AG09309 (cell line): Measurements from ENCODE around the gene EIF1AD.
"Not testable (repeated sequence)": the region's sequence is repeated elsewhere in the genome, so short reads cannot be mapped to it uniquely, and the experiment has no call there.

Source experiments
- DNase-seq: peaks from one replicate; pipeline ENCODE4 v3.0.0-alpha.2; 2010; ENCODE audit warnings: low read depth
- H3K4me3 ChIP-seq: 2 replicates; pipeline ENCODE4 v1.5.1; 2011; ENCODE audit warnings: mild to moderate bottlenecking, low read depth, low read length, moderate library complexity; ENCODE audit not compliant: control insufficient read depth
- CTCF ChIP-seq: IDR thresholded peaks from 2 replicates; pipeline ENCODE4 v1.5.1; 2011; ENCODE audit warnings: mild to moderate bottlenecking, low read depth, low read length, inconsistent platforms; ENCODE audit not compliant: insufficient read depth, control insufficient read depth; ENCODE audit errors: missing control alignments

Gene EIF1AD

DNA sequence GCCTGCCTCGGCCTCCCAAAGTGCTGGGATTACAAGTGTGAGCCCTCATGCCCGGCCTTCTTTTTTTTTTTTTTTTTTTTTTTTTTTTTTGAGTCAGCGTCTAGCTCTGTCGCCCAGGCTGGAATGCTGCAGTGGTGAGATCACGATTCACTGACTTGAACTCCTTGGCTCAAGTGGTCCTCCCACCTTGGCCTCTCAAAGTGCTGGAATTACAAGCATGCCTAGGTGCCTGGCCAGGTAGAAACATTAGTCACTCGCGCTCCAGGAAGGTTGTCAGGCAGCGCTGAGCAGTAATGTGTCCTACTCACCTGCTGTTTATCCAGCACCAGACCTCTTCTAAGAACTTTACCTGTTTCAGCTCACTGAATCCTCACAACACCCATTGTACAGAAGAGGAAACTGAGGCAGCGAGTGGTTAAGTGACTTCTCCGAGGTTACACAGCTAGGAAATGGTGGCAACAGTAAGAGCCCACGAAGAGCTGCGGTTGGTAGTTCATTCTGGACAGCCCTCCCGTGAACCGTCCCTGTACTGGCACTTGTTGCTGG lies 9.4 kb upstream of the EIF1AD start:
- TF ChIP-seq CTCF: no peak
- no peak overlapping the region for H3K4me3 ChIP-seq
- no peak for DNase-seq

- not testable (repeated sequence) for H3K4me3 ChIP-seq, DNase-seq
Observed at GRCh38 chr11:66010036-66010435, 8.1 kb upstream of the EIF1AD start.

- no peak for TF ChIP-seq CTCF
- no peak for DNase-seq
Observed at GRCh38 chr11:66008468-66009101, 6.6 kb upstream of the EIF1AD start.

DNA sequence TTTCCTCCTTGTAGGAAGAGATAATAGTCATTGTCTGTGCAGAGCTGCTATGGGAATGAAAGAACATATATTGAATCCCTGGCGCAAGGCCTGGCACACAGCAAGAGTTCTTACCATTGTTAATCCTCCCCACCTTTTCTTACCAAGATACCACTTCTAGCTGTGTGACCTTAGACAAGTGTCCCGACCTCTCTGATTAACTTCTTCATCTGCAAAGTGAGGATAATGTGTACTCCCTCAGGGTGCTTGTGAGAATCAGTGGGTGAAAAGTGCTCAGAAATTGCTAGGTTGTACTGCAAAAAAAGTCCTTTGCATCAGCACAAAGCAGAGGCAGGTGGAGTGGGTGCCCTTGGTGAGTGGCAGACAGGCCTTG lies 6.1 kb upstream of the EIF1AD start:
- no peak for DNase-seq
- no peak overlapping the region for H3K4me3 ChIP-seq
- TF ChIP-seq CTCF: no peak

More at GRCh38 chr11:66008468-66009101, 6.6 kb upstream of the EIF1AD start:
- H3K4me3 ChIP-seq: no peak overlapping the region

- no peak for TF ChIP-seq CTCF
- no peak for DNase-seq
- H3K4me3 ChIP-seq: no peak overlapping the region
Observed at GRCh38 chr11:66007201-66007634, 5.3 kb upstream of the EIF1AD start.

DNA sequence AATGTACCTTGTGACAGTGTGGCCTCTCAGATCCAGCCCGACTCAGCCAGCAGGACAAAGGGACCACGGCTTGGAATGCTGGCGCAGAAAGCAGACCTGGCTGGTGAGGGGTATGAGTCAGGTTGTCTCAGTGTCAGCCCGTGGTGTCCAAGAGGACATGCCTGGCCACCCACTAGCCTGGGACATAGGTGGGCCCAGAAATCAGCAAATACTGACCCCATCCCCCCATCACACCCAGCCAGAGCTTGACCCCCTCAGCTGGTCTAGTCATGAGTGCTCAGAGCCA lies 4.9 kb upstream of the EIF1AD start:
- no peak for DNase-seq
- TF ChIP-seq CTCF: no peak
- no peak overlapping the region for H3K4me3 ChIP-seq

GRCh38 chr11:66006134-66006890 lies 4.4 kb upstream of the EIF1AD start:
- TF ChIP-seq CTCF: no peak
- no peak overlapping the region for H3K4me3 ChIP-seq
- no peak for DNase-seq
